Femur (tissue), 1 donor: ENCODE results near the gene PSMB8.
A peak's percentile ranks its signal among the peaks of the same experiment; 100 is the strongest.

ENCODE experiments used
- DNase-seq: peaks from one replicate; pipeline ENCODE4 v3.0.0-alpha.2; 2017

PSMB8 gene

DNA sequence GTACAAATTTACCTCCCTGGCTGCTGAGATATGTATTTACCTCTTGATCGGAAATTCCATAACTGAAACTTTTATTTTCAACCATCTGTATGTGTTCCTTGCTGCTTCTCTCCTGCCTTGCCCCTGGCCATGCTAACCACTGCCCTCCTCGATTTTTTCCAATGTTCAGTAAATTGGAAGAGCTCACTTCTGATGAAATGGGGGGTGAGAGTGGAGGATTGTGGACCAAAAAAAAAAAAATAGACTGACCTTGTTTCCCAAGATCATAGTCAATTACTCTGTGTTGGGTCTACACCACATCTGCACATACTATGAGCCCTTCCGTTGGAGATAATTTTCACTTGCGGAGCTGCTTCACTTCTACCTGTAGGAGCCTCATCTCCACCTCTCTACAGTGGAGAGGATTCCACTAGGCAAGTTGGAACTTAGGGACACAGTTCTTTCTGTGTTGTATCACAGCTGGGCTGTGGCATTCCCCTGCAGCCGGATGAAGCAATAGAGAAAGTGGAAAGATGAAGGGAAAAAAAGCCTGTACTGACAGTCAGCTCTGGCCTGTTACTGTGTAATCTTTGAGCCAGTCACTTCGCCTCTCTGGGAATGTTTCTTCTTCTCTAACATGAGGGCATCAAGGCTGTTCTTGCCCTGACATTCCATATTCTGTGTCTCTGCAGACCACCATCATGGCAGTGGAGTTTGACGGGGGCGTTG is 11.8 kb upstream of the PSMB8 start:
- no peak for DNase-seq

- DNase-seq, result peak; percentile 52
Observed at GRCh38 chr6:32854376-32855178, 10.7 kb upstream of the PSMB8 start.

DNA sequence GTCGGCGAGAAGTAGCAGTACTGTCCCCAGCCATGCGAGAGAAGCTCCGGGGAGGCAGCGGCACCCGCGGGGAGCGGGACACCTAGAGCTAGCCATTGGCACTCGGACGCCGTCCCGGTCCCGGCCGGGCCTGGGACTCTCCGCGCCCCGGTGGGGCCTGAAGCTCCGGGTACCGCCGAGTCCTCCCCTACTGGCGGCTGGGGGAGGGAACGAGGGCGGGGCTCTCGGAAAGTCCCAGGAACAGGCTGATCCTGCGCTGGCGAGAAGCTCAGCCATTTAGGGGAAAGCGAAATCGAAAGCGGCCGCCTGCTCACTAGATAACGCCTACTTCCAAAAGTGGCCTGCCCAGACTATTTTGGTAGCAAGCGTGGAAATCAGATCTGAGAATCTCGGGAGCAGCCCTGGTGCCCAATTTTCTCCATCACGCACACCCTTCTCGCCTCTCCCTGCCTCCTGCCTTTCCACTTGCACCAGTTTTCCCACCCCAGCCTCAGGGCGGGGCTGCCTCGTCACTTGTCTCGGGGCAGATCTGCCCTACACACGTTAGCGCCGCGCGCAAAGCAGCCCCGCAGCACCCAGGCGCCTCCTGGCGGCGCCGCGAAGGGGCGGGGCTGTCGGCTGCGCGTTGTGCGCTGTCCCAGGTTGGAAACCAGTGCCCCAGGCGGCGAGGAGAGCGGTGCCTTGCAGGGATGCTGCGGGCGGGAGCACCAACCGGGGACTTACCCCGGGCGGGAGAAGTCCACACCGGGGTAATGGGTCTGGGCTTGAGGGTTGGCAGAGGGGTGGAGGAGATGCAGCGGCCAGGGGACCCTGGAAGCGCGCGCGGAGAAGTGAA is 9.9 kb upstream of the PSMB8 start, which contains the start of the genes PSMB9 and TAP1:
PSMB9 (plus strand) TSS at position 652 of the 835 bp plus-strand sequence; CDS start at position 690, 38 bp downstream.
TAP1 (minus strand) TSS at position 164 of the 835 bp plus-strand sequence; CDS start at position 96, 68 bp downstream.
- peak; percentile 94 for DNase-seq

- DNase-seq, result peak; percentile 43
Observed at GRCh38 chr6:32852844-32853540, 9.1 kb upstream of the PSMB8 start.

GRCh38 chr6:32852018-32852843 is 8.4 kb upstream of the PSMB8 start:
- DNase-seq, result no peak

DNA sequence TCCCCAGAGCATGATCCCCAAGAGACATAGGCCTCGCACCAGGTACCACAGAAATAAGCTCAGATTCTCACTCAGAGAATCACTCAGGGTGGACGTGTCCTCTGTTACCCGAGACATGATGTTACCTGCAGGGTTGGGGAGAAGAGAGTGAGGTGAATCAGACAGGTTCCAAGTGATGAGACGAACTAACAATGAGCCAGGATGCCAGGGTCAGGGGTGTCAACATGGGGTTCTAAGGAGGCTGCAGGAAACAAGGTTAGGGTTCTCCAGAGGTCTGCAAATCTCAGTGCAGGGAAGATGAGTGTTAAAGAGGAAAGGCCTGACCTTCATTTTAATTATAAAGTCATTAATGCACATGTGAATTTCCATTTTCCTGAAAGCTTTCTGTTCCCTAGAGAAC is 7.2 kb upstream of the PSMB8 start:
- DNase-seq, result no peak

DNA sequence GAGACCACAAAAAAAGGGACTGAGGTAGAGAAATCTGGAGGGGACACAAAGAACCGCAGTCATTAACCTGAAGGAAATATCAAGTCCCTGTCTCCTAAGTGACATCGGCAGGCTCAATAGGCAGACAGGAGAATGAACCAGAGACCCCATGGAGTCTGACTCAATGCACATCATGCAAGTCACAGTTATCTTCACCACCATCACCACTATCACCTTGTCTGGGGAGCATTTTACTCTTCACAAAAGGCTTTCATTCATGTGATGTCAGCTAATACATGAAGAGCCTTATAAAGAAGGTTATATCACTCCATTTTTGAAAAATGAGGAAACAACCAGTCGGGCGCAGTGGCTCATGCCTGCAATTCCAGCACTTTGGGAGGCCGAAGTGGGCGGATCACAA is 5.3 kb upstream of the PSMB8 start:
- DNase-seq, result no peak

GRCh38 chr6:32847795-32848194 is 3.9 kb upstream of the PSMB8 start:
- no peak for DNase-seq

GRCh38 chr6:32847004-32847403 is 3.2 kb upstream of the PSMB8 start:
- no peak for DNase-seq

DNA sequence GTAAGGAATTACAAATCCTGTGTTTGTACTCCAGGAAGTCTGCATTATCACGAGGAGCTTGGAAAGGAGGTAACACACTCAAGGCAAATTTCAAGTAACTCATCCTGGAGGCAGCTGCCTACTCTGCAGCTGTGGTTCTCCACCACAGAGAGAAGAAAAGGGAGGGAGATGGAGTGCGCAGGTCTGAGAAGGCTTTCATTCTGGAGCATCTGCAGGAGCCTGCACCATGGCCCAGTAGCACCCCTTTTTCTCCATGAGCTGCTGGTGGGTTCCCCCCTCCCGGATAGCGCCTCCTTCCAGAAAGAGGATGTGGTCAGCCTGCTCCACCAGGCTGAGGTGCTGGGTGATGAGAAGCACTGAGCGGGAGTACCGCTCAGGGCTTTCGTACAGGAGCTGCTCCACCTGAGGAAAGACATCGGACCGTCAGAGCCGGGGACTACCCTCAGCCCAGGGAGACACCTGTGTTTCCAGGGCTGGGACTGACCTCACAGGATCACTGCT is 1.6 kb upstream of the PSMB8 start:
- DNase-seq, result no peak

- DNase-seq, result no peak
Observed at GRCh38 chr6:32844839-32845383, 1.1 kb upstream of the PSMB8 start.

- no peak for DNase-seq
Observed at GRCh38 chr6:32843331-32843978, 392 bp downstream of the PSMB8 start.

GRCh38 chr6:32842690-32843089 is 1.2 kb downstream of the PSMB8 start:
- no peak for DNase-seq

- no peak for DNase-seq
Observed at GRCh38 chr6:32842021-32842650, 1.7 kb downstream of the PSMB8 start.

DNA sequence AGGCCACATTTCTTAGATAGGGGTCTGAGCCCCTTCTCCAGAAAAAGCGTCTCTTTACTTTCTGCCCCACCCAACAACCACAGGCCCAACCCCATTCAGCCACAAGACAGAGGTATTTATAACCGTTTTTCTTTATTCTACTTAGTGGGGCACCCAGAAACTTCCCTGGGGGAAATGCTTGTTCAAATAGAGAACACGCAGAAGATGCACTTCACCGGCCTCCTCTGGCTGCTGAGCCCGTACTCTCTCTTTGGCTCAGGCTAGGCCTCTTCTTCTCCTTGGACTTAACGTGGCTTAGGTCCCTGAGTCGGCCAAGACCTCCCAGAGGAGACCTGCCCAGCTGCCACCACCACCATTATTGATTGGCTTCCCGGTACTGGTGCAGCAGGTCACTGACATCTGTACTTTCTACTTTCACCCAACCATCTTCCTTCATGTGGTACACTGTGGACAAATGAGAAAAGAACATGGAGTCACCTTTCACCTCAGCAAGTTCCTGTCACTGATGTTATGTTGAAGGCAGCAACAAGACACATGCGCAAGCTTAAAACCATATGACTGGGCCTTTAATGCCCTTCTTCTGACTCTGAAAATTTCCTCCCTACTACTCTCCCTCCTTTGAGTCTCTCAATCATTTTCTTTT is 3.1 kb downstream of the PSMB8 start:
- no peak for DNase-seq

DNA sequence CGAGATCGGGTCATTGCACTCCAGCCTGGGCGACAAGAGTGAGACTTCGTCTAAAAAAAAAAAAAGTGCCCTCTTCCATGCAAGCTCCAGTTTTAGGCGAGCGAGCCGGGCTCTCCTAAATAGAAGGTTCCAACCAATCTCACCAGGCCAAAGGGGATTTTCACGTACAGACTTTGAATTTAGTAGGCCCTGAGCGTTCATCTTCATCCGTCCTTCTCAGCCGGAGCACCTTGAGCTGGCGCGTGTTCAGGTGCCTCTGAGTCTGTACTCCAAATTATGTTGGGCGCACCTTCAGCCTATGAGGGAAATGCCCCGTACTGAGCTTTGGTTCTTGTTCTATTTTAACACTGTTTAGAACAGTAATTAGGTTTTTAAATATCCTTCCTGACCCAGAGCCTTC is 4.5 kb downstream of the PSMB8 start:
- DNase-seq, result no peak

- DNase-seq, result peak; percentile 97
Observed at GRCh38 chr6:32838114-32838958, 5.5 kb downstream of the PSMB8 start, which contains the start of gene TAP2. TAP2 (minus strand) TSS chr6:32838739; CDS start chr6:32838233, 506 bp downstream.

DNA sequence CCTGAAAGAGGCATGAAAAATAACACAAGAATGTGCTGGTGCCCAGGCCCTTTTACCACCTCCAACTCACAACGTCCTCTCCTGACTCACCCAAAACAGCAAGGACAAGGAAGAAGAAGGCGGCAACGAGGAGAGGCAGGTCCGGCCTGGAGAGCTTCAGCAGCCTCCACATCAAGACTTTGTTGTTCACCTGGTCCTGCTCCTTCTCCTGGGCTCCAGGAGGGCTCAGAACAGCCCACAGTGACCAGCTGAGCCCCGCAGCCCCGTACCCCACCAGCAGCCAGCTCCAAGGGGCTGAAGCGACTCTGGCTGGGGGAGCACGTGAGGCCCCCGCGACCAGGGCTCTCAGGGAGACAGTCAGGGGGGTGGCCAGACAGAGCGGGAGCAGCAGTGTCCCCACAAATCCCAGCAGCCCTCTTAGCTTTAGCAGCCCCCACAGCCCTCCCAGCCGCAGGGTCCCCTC is 6.2 kb downstream of the PSMB8 start:
- DNase-seq, result no peak
